H9 (cell line): ENCODE results near the gene PTCH1. TPM values are rescaled to one million over a fixed set of nuclear protein-coding genes. Genes with fewer than 3 reads are reported as not detected.

Experiments used
- DNase-seq: peaks from one replicate; pipeline ENCODE4 v3.0.0-alpha.2; 2017
- H2AFZ ChIP-seq: one replicate; pipeline ENCODE4 v1.6.1; 2013; ENCODE audit warnings: mild to moderate bottlenecking, low read length, control low read depth, moderate library complexity
- H2AK5ac ChIP-seq: 2 replicates; pipeline ENCODE4 v1.6.1; 2013; ENCODE audit warnings: low read length, control low read depth, mixed read lengths; ENCODE audit not compliant: insufficient read length
- H2BK120ac ChIP-seq: one replicate; pipeline ENCODE4 v1.6.1; 2013; ENCODE audit warnings: low read depth, mild to moderate bottlenecking, low read length, control low read depth, inconsistent platforms; ENCODE audit not compliant: poor library complexity, severe bottlenecking
- H2BK12ac ChIP-seq: 2 replicates; pipeline ENCODE4 v1.6.1; 2013; ENCODE audit warnings: low read length, control low read depth, mixed read lengths, low read depth; ENCODE audit not compliant: insufficient read length
- H2BK15ac ChIP-seq: 2 replicates; pipeline ENCODE4 v1.6.1; 2013; ENCODE audit warnings: low read depth, low read length, control low read depth
- H2BK20ac ChIP-seq: one replicate; pipeline ENCODE4 v1.6.1; 2013; ENCODE audit warnings: low read depth, mild to moderate bottlenecking, low read length, control low read depth, inconsistent platforms; ENCODE audit not compliant: poor library complexity, severe bottlenecking
- H2BK5ac ChIP-seq: 2 replicates; pipeline ENCODE4 v1.6.1; 2013; ENCODE audit warnings: low read length, control low read depth, mixed read lengths; ENCODE audit not compliant: insufficient read length
- H3K14ac ChIP-seq: 2 replicates; pipeline ENCODE4 v1.6.1; 2013; ENCODE audit warnings: low read length, control low read depth; ENCODE audit not compliant: insufficient read depth
- H3K18ac ChIP-seq: 2 replicates; pipeline ENCODE4 v1.6.1; 2013; ENCODE audit warnings: low read depth, mild to moderate bottlenecking, mixed read lengths, low read length, control low read depth; ENCODE audit not compliant: insufficient read length
- H3K23ac ChIP-seq: 2 replicates; pipeline ENCODE4 v1.6.1; 2013; ENCODE audit warnings: low read length, control low read depth, mixed read lengths, low read depth; ENCODE audit not compliant: insufficient read length
- H3K23me2 ChIP-seq: 2 replicates; pipeline ENCODE4 v1.6.1; 2013; ENCODE audit warnings: low read depth, mild to moderate bottlenecking, mixed read lengths, low read length, control low read depth; ENCODE audit not compliant: insufficient read length, poor library complexity, severe bottlenecking
- H3K27ac ChIP-seq: 2 replicates; pipeline ENCODE4 v1.5.1; 2013; ENCODE audit warnings: low read length, control low read depth, mixed read lengths, low read depth; ENCODE audit not compliant: insufficient read length
- H3K27me3 ChIP-seq: 2 replicates; pipeline ENCODE4 v1.6.1; 2013; ENCODE audit warnings: low read length, control low read depth, inconsistent platforms; ENCODE audit not compliant: insufficient read depth
- H3K4ac ChIP-seq: 2 replicates; pipeline ENCODE4 v1.6.1; 2013; ENCODE audit warnings: low read depth, mild to moderate bottlenecking, control low read depth, inconsistent platforms, low read length, moderate library complexity
- H3K4me1 ChIP-seq: 2 replicates; pipeline ENCODE4 v1.6.1; 2013; ENCODE audit warnings: low read length, control low read depth, inconsistent platforms; ENCODE audit not compliant: insufficient read depth
- H3K4me2 ChIP-seq: 2 replicates; pipeline ENCODE4 v1.6.1; 2013; ENCODE audit warnings: low read length, control low read depth, mixed read lengths; ENCODE audit not compliant: insufficient read length, insufficient read depth
- H3K56ac ChIP-seq: 2 replicates; pipeline ENCODE4 v1.6.1; 2013; ENCODE audit warnings: low read depth, mild to moderate bottlenecking, mixed read lengths, low read length, control low read depth; ENCODE audit not compliant: insufficient read length
- H3K79me1 ChIP-seq: 2 replicates; pipeline ENCODE4 v1.6.1; 2013; ENCODE audit warnings: low read depth, mild to moderate bottlenecking, moderate library complexity, low read length, control low read depth, inconsistent platforms; ENCODE audit not compliant: insufficient read depth, poor library complexity, severe bottlenecking
- H3K79me2 ChIP-seq: 2 replicates; pipeline ENCODE4 v1.6.1; 2013; ENCODE audit warnings: low read length, control low read depth, inconsistent platforms; ENCODE audit not compliant: insufficient read depth
- H3K9ac ChIP-seq: 2 replicates; pipeline ENCODE4 v1.6.1; 2013; ENCODE audit warnings: low read length, control low read depth, mixed read lengths; ENCODE audit not compliant: insufficient read length; ENCODE audit errors: extremely low read depth
- H3K9me3 ChIP-seq: one replicate; pipeline ENCODE4 v1.6.1; 2013; ENCODE audit warnings: low read depth, low read length, inconsistent platforms; ENCODE audit not compliant: control insufficient read depth
- H3T11ph ChIP-seq: one replicate; pipeline ENCODE4 v1.6.1; 2013; ENCODE audit warnings: mild to moderate bottlenecking, low read length, control low read depth, inconsistent platforms
- H4K20me1 ChIP-seq: one replicate; pipeline ENCODE4 v1.6.1; 2013; ENCODE audit not compliant: control insufficient read depth, insufficient read length, insufficient read depth
- H4K5ac ChIP-seq: 2 replicates; pipeline ENCODE4 v1.6.1; 2013; ENCODE audit warnings: low read depth, mild to moderate bottlenecking, mixed read lengths, low read length, control low read depth; ENCODE audit not compliant: insufficient read length
- H4K8ac ChIP-seq: replicated peaks from 2 replicates; pipeline ENCODE4 v1.6.1; 2013; ENCODE audit warnings: low read length, control low read depth, mixed read lengths, low read depth; ENCODE audit not compliant: insufficient read length
- H4K91ac ChIP-seq: 2 replicates; pipeline ENCODE4 v1.6.1; 2013; ENCODE audit warnings: low read depth, mild to moderate bottlenecking, moderate library complexity, mixed read lengths, low read length, control low read depth; ENCODE audit not compliant: insufficient read length
- H3K27ac Mint-ChIP-seq, 3 experiments: 2 replicates in 2 of 3; 3 replicates in 1 of 3; pipeline ENCODE4 v1.8.0; 2020 to 2021; ENCODE audit warnings: mixed read lengths in 3 of 3, mild to moderate bottlenecking in 1 of 3, moderate library complexity in 1 of 3
- H3K27me3 Mint-ChIP-seq: 2 replicates; pipeline ENCODE4 v1.8.0; 2021; ENCODE audit warnings: low read depth, mild to moderate bottlenecking, moderate library complexity, mixed read lengths
- H3K36me3 Mint-ChIP-seq, 3 experiments: 2 replicates in 2 of 3; 3 replicates in 1 of 3; pipeline ENCODE4 v1.8.0; 2020 to 2021; ENCODE audit warnings: low read depth in 3 of 3, mixed read lengths in 3 of 3; ENCODE audit not compliant: insufficient read depth in 1 of 3
- H3K4me1 Mint-ChIP-seq, 2 experiments: 2 replicates each; pipeline ENCODE4 v1.8.0; 2020; ENCODE audit warnings: mixed read lengths in 2 of 2
- H3K4me3 Mint-ChIP-seq, 2 experiments: 2 replicates in 1 of 2; 3 replicates in 1 of 2; pipeline ENCODE4 v1.8.0; 2020 to 2021; ENCODE audit warnings: mild to moderate bottlenecking in 2 of 2, mixed read lengths in 2 of 2, moderate library complexity in 1 of 2
- H3K9me3 Mint-ChIP-seq, 2 experiments: 2 replicates in 1 of 2; 3 replicates in 1 of 2; pipeline ENCODE4 v1.8.0; 2020; ENCODE audit warnings: mild to moderate bottlenecking in 2 of 2, mixed read lengths in 2 of 2, moderate library complexity in 1 of 2
- WGBS: extraction: QIAGEN DNeasy Blood & Tissue Kit; methylation state at CpG from one replicate; pipeline ENCODE4 v1.1.7; 2013; ENCODE audit warnings: missing lambda C conversion rate, low lambda C conversion rate, mixed read lengths; ENCODE audit not compliant: insufficient read length; ENCODE audit errors: extremely low coverage; 5-methylcytosine and 5-hydroxymethylcytosine counted together
- total RNA-seq: library from RNA; stranded (reverse); gene quantifications from 2 replicates; pipeline ENCODE4 v1.2.1, GENCODE V29; 2021
- TF ChIP-seq, protein P1 (sequence below): fragments of 200-600 bp; sonication (generic); conservative IDR thresholded peaks from 3 replicates; pipeline ENCODE4 v1.8.0; 2021; ENCODE audit warnings: antibody characterized with exemption, mild to moderate bottlenecking

PTCH1 gene
- total RNA-seq, 1 experiment from 2014 or later, result 9.1 TPM

DNA sequence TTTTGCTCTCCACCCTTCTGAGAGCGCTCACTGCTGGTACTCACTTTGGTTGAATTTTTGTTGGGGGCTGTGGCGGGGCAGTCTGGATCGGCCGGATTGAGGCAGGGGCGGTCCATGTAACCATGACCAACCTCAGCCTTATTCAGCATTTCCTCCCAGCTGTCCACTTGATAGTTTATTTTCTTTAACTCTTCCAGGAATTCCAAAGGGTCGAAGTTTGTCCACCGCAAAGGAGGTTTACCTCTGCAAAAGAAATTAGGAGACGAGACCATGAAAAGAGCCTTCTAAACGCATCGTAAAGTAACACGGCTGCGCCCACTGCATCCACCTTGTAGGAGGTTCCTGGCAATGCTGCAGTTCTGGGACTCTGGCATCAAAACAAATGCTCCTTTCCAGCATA is 36.4 kb downstream of the PTCH1 start:
- no CpG with 5 or more reads among the region's 12 CpGs for WGBS
- H3K27ac ChIP-seq, result no peak overlapping the region
- H2BK15ac ChIP-seq, result no peak overlapping the region
- no peak overlapping the region for H4K8ac ChIP-seq
- no peak overlapping the region for H2BK20ac ChIP-seq
- H3K27me3 ChIP-seq, result no peaks in the 10 kb centered on the region
- DNase-seq, result no peak
- H3K27ac Mint-ChIP-seq, result no peak overlapping the region; a peak in 1 of 7 replicates
- no peak overlapping the region for H2BK5ac ChIP-seq
- no peak overlapping the region for H3K4me3 Mint-ChIP-seq
- no peak overlapping the region for H2BK120ac ChIP-seq
- no peak overlapping the region for H3K4me2 ChIP-seq
- no peaks in the 10 kb centered on the region for H3K23me2 ChIP-seq
- H3K4me1 ChIP-seq, result peaks cover 9% of the 10 kb centered on the region
- no peak overlapping the region for H2AK5ac ChIP-seq
- H3K79me2 ChIP-seq, result no peaks in the 10 kb centered on the region
- H4K20me1 ChIP-seq, result no peaks in the 10 kb centered on the region
- H3K27me3 Mint-ChIP-seq, result peaks cover 6% of the 10 kb centered on the region; the same call in 1 of the 2 replicates
- no peak overlapping the region for H3K18ac ChIP-seq
- H2BK12ac ChIP-seq, result no peak overlapping the region
- H3K9me3 ChIP-seq, result no peaks in the 10 kb centered on the region
- no peak overlapping the region for H4K5ac ChIP-seq
- H3K36me3 Mint-ChIP-seq, result peaks cover 9 to 32% (median 11%) of the 10 kb centered on the region in 3 experiments; a peak in 6 of 7 replicates
- no peak overlapping the region for H3K4ac ChIP-seq
- H3K23ac ChIP-seq, result no peak overlapping the region
- no peak overlapping the region for H3K14ac ChIP-seq
- no peak overlapping the region for H2AFZ ChIP-seq
- H3K9ac ChIP-seq, result no peak overlapping the region
- TF ChIP-seq, protein P1, sequence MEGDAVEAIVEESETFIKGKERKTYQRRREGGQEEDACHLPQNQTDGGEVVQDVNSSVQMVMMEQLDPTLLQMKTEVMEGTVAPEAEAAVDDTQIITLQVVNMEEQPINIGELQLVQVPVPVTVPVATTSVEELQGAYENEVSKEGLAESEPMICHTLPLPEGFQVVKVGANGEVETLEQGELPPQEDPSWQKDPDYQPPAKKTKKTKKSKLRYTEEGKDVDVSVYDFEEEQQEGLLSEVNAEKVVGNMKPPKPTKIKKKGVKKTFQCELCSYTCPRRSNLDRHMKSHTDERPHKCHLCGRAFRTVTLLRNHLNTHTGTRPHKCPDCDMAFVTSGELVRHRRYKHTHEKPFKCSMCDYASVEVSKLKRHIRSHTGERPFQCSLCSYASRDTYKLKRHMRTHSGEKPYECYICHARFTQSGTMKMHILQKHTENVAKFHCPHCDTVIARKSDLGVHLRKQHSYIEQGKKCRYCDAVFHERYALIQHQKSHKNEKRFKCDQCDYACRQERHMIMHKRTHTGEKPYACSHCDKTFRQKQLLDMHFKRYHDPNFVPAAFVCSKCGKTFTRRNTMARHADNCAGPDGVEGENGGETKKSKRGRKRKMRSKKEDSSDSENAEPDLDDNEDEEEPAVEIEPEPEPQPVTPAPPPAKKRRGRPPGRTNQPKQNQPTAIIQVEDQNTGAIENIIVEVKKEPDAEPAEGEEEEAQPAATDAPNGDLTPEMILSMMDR, result no peak
- H3K4me1 Mint-ChIP-seq, result peaks cover 62 to 71% of the 10 kb centered on the region in 2 experiments
- H3K9me3 Mint-ChIP-seq, result no peaks in the 10 kb centered on the region
- no peak overlapping the region for H3K56ac ChIP-seq
- no peaks in the 10 kb centered on the region for H3K79me1 ChIP-seq
- H4K91ac ChIP-seq, result no peak overlapping the region
- H3T11ph ChIP-seq, result no peak overlapping the region
